HepG2 (cell line): ENCODE data around the gene FAM50A. TPM values are rescaled to one million over a fixed set of nuclear protein-coding genes. Genes with fewer than 3 reads are reported as not detected.
A peak's percentile ranks its signal among the peaks of the same experiment; 100 is the strongest.

Source experiments
- GATA4 ChIP-seq: sonication (generic); IDR thresholded peaks from 2 replicates; pipeline ENCODE4 v1.6.1; 2016; ENCODE audit warnings: antibody characterized with exemption, low read depth, borderline replicate concordance
- KLF6 ChIP-seq: IDR thresholded peaks from 2 replicates; pipeline ENCODE4 v1.8.0; 2016; ENCODE audit warnings: missing biosample characterization, missing genetic modification reagents
- NFYB ChIP-seq: sonication (generic); formaldehyde crosslinking; IDR thresholded peaks from 2 replicates; pipeline ENCODE4 v1.4.0; 2020; ENCODE audit warnings: missing genetic modification reagents
- POLR2A ChIP-seq, 2 experiments: IDR thresholded peaks; 2 replicates each; pipeline ENCODE4 v1.6.1; 2011; ENCODE audit warnings: low read depth in 2 of 2, low read length in 2 of 2, mild to moderate bottlenecking in 1 of 2, moderate library complexity in 1 of 2; ENCODE audit not compliant: insufficient read depth in 1 of 2
- POLR2AphosphoS5 ChIP-seq: IDR thresholded peaks from 2 replicates; pipeline ENCODE4 v1.6.1; 2012; ENCODE audit warnings: low read depth, low read length
- RFX3 ChIP-seq: IDR thresholded peaks from 2 replicates; pipeline ENCODE4 v1.6.1; 2016; ENCODE audit warnings: missing biosample characterization, missing genetic modification reagents
- YEATS4 ChIP-seq: sonication (generic); formaldehyde crosslinking; IDR thresholded peaks from 2 replicates; pipeline ENCODE4 v1.4.0; 2020; ENCODE audit warnings: missing genetic modification reagents, borderline replicate concordance
- ZFY ChIP-seq: sonication (generic); formaldehyde crosslinking; IDR thresholded peaks from 2 replicates; pipeline ENCODE4 v1.4.0; 2020; ENCODE audit warnings: missing genetic modification reagents
- ZNF10 ChIP-seq: sonication (generic); formaldehyde crosslinking; IDR thresholded peaks from 2 replicates; pipeline ENCODE4 v1.4.0; 2020; ENCODE audit warnings: mild to moderate bottlenecking, low read depth, missing genetic modification reagents, borderline replicate concordance
- ZNF30 ChIP-seq: sonication (generic); formaldehyde crosslinking; IDR thresholded peaks from 2 replicates; pipeline ENCODE4 v1.5.0; 2020; ENCODE audit warnings: mild to moderate bottlenecking, missing genetic modification reagents
- ZNF383 ChIP-seq: sonication (generic); formaldehyde crosslinking; IDR thresholded peaks from 2 replicates; pipeline ENCODE4 v1.4.0; 2020; ENCODE audit warnings: missing genetic modification reagents, mild to moderate bottlenecking, borderline replicate concordance
- ZNF570 ChIP-seq: sonication (generic); formaldehyde crosslinking; IDR thresholded peaks from 2 replicates; pipeline ENCODE4 v1.4.0; 2020; ENCODE audit warnings: mild to moderate bottlenecking, missing genetic modification reagents, borderline replicate concordance
- ZNF616 ChIP-seq: sonication (generic); formaldehyde crosslinking; IDR thresholded peaks from 2 replicates; pipeline ENCODE4 v1.5.0; 2020; ENCODE audit warnings: low read depth, mild to moderate bottlenecking, missing genetic modification reagents
- ZNF724P ChIP-seq: sonication (generic); formaldehyde crosslinking; IDR thresholded peaks from 2 replicates; pipeline ENCODE4 v1.8.0; 2022; ENCODE audit warnings: missing genetic modification reagents, borderline replicate concordance
- ZNF772 ChIP-seq: sonication (generic); formaldehyde crosslinking; IDR thresholded peaks from 2 replicates; pipeline ENCODE4 v1.5.0; 2020; ENCODE audit warnings: mild to moderate bottlenecking, missing genetic modification reagents
- ZNF850 ChIP-seq: sonication (generic); formaldehyde crosslinking; conservative IDR thresholded peaks from 2 replicates; pipeline ENCODE4 v1.9.0; 2021; ENCODE audit warnings: mild to moderate bottlenecking, missing genetic modification reagents
- polyA plus RNA-seq, 8 experiments: library from polyadenylated mRNA; depleted of rRNA in 3 of 8; stranded (reverse) in 7 of 8; unstranded in 1 of 8; fragments of >200 nt; fragmentation: Illumina TruSeq in 4 of 8; extraction: Trizol in 4 of 8; gene quantifications; 2 replicates each; pipeline versions ENCODE4 v1.2.1 to v1.2.3, GENCODE V29; 2011 to 2016; ENCODE audit warnings: low read depth in 4 of 8, missing spikeins in 1 of 8, mixed read lengths in 1 of 8; ENCODE audit not compliant: insufficient read depth in 1 of 8
- total RNA-seq, 5 experiments: library from RNA; depleted of rRNA; stranded (reverse); fragments of >200 nt; fragmentation: Illumina TruSeq; extraction: Trizol; gene quantifications; 2 replicates each; pipeline ENCODE4 v1.2.3, GENCODE V29; 2016; ENCODE audit warnings: low read depth in 1 of 5
- TF ChIP-seq, protein P1 (sequence below): sonication (generic); formaldehyde crosslinking; IDR thresholded peaks from 2 replicates; pipeline ENCODE4 v1.4.0; 2020; ENCODE audit warnings: missing genetic modification reagents, mild to moderate bottlenecking, borderline replicate concordance
- TF ChIP-seq, protein P2 (sequence below): IDR thresholded peaks from 2 replicates; pipeline ENCODE4 v1.6.1; 2016; ENCODE audit warnings: low read depth, control low read depth
- TF ChIP-seq, protein P3 (sequence below): IDR thresholded peaks from 2 replicates; pipeline ENCODE4 v1.6.1; 2016; ENCODE audit warnings: missing genetic modification reagents, missing compliant biosample characterization
- TF ChIP-seq, protein P4 (sequence below): sonication (generic); formaldehyde crosslinking; IDR thresholded peaks from 2 replicates; pipeline ENCODE4 v1.5.1; 2020; ENCODE audit warnings: mild to moderate bottlenecking, missing genetic modification reagents, moderate library complexity
- TF ChIP-seq, protein P5 (sequence below): sonication (generic); formaldehyde crosslinking; IDR thresholded peaks from 2 replicates; pipeline ENCODE4 v1.4.0; 2020; ENCODE audit warnings: missing genetic modification reagents

The FAM50A gene
- total and polyA plus RNA-seq, 2 of the 13 experiments (the other 11 are each of a cell fraction or from before 2014, with no cell fraction given) = 30.7 to 40.7 TPM

DNA sequence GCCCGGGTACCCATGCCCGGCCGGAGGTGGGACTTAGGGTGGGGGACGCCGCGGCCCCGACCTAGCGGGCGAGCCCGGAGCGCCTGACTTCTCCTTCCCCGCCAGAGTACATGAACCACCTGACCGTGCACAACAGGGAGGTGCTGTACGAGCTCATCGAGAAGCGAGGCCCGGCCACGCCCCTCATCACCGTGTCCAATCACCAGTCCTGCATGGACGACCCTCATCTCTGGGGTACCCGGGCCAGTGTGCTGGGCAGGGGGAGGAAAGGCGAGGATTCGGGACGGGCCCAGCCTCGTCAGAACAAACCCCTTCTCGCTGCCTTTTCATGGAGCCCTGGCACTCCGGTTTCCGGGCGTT lies 32.0 kb upstream of the FAM50A start (continued):
- 0 out of 2 replicates have a peak, but pooled peaks have one; percentile 10 for TF ChIP-seq GATA4
- TF ChIP-seq POLR2A (IDR thresholded peaks at IDR 0.05; ENCODE audit: insufficient read depth in 1 of 2, low read depth in 2 of 2, low read length in 2 of 2) = peak in 1 of 2 experiments; percentile 68; a peak in 2 of 4 replicates
- TF ChIP-seq POLR2AphosphoS5 = peak; percentile 38; the same call in 1 of the 2 replicates
- no peak for TF ChIP-seq ZNF570 (CRISPR knock-in tag)
- TF ChIP-seq, protein P1, sequence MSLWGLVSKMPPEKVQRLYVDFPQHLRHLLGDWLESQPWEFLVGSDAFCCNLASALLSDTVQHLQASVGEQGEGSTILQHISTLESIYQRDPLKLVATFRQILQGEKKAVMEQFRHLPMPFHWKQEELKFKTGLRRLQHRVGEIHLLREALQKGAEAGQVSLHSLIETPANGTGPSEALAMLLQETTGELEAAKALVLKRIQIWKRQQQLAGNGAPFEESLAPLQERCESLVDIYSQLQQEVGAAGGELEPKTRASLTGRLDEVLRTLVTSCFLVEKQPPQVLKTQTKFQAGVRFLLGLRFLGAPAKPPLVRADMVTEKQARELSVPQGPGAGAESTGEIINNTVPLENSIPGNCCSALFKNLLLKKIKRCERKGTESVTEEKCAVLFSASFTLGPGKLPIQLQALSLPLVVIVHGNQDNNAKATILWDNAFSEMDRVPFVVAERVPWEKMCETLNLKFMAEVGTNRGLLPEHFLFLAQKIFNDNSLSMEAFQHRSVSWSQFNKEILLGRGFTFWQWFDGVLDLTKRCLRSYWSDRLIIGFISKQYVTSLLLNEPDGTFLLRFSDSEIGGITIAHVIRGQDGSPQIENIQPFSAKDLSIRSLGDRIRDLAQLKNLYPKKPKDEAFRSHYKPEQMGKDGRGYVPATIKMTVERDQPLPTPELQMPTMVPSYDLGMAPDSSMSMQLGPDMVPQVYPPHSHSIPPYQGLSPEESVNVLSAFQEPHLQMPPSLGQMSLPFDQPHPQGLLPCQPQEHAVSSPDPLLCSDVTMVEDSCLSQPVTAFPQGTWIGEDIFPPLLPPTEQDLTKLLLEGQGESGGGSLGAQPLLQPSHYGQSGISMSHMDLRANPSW = no peak
- no peak for TF ChIP-seq NFYB (CRISPR knock-in tag)
- TF ChIP-seq ZNF30 (CRISPR knock-in tag) = no peak
- TF ChIP-seq, protein P2, sequence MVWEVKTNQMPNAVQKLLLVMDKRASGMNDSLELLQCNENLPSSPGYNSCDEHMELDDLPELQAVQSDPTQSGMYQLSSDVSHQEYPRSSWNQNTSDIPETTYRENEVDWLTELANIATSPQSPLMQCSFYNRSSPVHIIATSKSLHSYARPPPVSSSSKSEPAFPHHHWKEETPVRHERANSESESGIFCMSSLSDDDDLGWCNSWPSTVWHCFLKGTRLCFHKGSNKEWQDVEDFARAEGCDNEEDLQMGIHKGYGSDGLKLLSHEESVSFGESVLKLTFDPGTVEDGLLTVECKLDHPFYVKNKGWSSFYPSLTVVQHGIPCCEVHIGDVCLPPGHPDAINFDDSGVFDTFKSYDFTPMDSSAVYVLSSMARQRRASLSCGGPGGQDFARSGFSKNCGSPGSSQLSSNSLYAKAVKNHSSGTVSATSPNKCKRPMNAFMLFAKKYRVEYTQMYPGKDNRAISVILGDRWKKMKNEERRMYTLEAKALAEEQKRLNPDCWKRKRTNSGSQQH (CRISPR knock-in tag) = no peak
- no peak for TF ChIP-seq YEATS4 (CRISPR knock-in tag)
- TF ChIP-seq RFX3 = no peak
- TF ChIP-seq ZNF616 (CRISPR knock-in tag) = no peak
- no peak for TF ChIP-seq ZFY (CRISPR knock-in tag)
- no peak for TF ChIP-seq ZNF772 (CRISPR knock-in tag)
- no peak for TF ChIP-seq ZNF10 (CRISPR knock-in tag)
- TF ChIP-seq, protein P3, sequence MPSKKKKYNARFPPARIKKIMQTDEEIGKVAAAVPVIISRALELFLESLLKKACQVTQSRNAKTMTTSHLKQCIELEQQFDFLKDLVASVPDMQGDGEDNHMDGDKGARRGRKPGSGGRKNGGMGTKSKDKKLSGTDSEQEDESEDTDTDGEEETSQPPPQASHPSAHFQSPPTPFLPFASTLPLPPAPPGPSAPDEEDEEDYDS (CRISPR knock-in tag) = peak; percentile 45; the same call in 1 of the 2 replicates
- no peak for TF ChIP-seq ZNF724P (CRISPR knock-in tag)
- TF ChIP-seq ZNF383 = no peak
- TF ChIP-seq KLF6 (CRISPR knock-in tag) = 0 out of 2 replicates have a peak, but pooled peaks have one; percentile 18
- TF ChIP-seq ZNF850 (CRISPR knock-in tag) = no peak
- TF ChIP-seq, protein P4, sequence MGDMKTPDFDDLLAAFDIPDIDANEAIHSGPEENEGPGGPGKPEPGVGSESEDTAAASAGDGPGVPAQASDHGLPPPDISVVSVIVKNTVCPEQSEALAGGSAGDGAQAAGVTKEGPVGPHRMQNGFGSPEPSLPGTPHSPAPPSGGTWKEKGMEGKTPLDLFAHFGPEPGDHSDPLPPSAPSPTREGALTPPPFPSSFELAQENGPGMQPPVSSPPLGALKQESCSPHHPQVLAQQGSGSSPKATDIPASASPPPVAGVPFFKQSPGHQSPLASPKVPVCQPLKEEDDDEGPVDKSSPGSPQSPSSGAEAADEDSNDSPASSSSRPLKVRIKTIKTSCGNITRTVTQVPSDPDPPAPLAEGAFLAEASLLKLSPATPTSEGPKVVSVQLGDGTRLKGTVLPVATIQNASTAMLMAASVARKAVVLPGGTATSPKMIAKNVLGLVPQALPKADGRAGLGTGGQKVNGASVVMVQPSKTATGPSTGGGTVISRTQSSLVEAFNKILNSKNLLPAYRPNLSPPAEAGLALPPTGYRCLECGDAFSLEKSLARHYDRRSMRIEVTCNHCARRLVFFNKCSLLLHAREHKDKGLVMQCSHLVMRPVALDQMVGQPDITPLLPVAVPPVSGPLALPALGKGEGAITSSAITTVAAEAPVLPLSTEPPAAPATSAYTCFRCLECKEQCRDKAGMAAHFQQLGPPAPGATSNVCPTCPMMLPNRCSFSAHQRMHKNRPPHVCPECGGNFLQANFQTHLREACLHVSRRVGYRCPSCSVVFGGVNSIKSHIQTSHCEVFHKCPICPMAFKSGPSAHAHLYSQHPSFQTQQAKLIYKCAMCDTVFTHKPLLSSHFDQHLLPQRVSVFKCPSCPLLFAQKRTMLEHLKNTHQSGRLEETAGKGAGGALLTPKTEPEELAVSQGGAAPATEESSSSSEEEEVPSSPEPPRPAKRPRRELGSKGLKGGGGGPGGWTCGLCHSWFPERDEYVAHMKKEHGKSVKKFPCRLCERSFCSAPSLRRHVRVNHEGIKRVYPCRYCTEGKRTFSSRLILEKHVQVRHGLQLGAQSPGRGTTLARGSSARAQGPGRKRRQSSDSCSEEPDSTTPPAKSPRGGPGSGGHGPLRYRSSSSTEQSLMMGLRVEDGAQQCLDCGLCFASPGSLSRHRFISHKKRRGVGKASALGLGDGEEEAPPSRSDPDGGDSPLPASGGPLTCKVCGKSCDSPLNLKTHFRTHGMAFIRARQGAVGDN = peak; percentile 8; the same call in 1 of the 2 replicates
- TF ChIP-seq, protein P5, sequence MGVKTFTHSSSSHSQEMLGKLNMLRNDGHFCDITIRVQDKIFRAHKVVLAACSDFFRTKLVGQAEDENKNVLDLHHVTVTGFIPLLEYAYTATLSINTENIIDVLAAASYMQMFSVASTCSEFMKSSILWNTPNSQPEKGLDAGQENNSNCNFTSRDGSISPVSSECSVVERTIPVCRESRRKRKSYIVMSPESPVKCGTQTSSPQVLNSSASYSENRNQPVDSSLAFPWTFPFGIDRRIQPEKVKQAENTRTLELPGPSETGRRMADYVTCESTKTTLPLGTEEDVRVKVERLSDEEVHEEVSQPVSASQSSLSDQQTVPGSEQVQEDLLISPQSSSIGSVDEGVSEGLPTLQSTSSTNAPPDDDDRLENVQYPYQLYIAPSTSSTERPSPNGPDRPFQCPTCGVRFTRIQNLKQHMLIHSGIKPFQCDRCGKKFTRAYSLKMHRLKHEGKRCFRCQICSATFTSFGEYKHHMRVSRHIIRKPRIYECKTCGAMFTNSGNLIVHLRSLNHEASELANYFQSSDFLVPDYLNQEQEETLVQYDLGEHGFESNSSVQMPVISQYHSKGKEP (CRISPR knock-in tag) = no peak
